Endodermal cell (in vitro differentiated cells): Measurements from ENCODE around the gene TMEM86B. TPM values are rescaled to one million over a fixed set of nuclear protein-coding genes. Genes with fewer than 3 reads are reported as not detected.

Experiments used
- DNase-seq: peaks from one replicate; pipeline ENCODE4 v3.0.0-alpha.2; 2017
- H3K27ac ChIP-seq: 2 replicates; pipeline ENCODE4 v1.5.1; 2013; ENCODE audit warnings: mild to moderate bottlenecking, low read depth, low read length, moderate library complexity
- H3K27me3 ChIP-seq: 2 replicates; pipeline ENCODE4 v1.6.1; 2013; ENCODE audit warnings: mild to moderate bottlenecking, low read length, moderate library complexity; ENCODE audit not compliant: insufficient read depth, control insufficient read depth, poor library complexity, severe bottlenecking
- H3K36me3 ChIP-seq: 2 replicates; pipeline ENCODE4 v1.7.0; 2013; ENCODE audit warnings: mild to moderate bottlenecking, low read length, moderate library complexity; ENCODE audit not compliant: control insufficient read depth, insufficient read depth
- H3K4me1 ChIP-seq: one replicate; pipeline ENCODE4 v1.7.0; 2013; ENCODE audit warnings: low read length; ENCODE audit not compliant: control insufficient read depth, insufficient read depth
- H3K4me3 ChIP-seq: 2 replicates; pipeline ENCODE4 v1.5.1; 2013; ENCODE audit warnings: mild to moderate bottlenecking, low read length, moderate library complexity
- H3K9ac ChIP-seq: 2 replicates; pipeline ENCODE4 v1.6.1; 2013; ENCODE audit warnings: mild to moderate bottlenecking, low read length, moderate library complexity; ENCODE audit not compliant: poor library complexity, severe bottlenecking; ENCODE audit errors: extremely low read depth
- H3K9me3 ChIP-seq: 2 replicates; pipeline ENCODE4 v1.6.1; 2013; ENCODE audit warnings: mild to moderate bottlenecking, low read length, moderate library complexity; ENCODE audit not compliant: control insufficient read depth
- H3K27ac Mint-ChIP-seq: 2 replicates; pipeline ENCODE4 v1.8.0; 2020; ENCODE audit warnings: mixed read lengths
- H3K27me3 Mint-ChIP-seq: 2 replicates; pipeline ENCODE4 v1.8.0; 2021; ENCODE audit warnings: mild to moderate bottlenecking, mixed read lengths; ENCODE audit not compliant: insufficient read depth
- H3K36me3 Mint-ChIP-seq: 2 replicates; pipeline ENCODE4 v1.8.0; 2020; ENCODE audit warnings: low read depth, mixed read lengths
- H3K4me1 Mint-ChIP-seq: 2 replicates; pipeline ENCODE4 v1.8.0; 2020; ENCODE audit warnings: mixed read lengths
- H3K4me3 Mint-ChIP-seq: 2 replicates; pipeline ENCODE4 v1.8.0; 2020; ENCODE audit warnings: mild to moderate bottlenecking, moderate library complexity, mixed read lengths
- H3K9me3 Mint-ChIP-seq: 2 replicates; pipeline ENCODE4 v1.8.0; 2020; ENCODE audit warnings: mild to moderate bottlenecking, mixed read lengths
- WGBS, 2 experiments: methylation state at CpG; one replicate each; pipeline versions ENCODE4 v1.1.5 to v1.1.7; 2013; ENCODE audit warnings: missing lambda C conversion rate in 2 of 2, mixed read lengths in 1 of 2; ENCODE audit not compliant: insufficient coverage in 1 of 2, insufficient read length in 1 of 2; 5-methylcytosine and 5-hydroxymethylcytosine counted together
- total RNA-seq, 2 donors: library from RNA; stranded (reverse); fragmentation: NEBNext Ultra II Directional in 1 of 2; extraction: Animal tissue kit (Norgen Biotek cat#: 25700) in 1 of 2; gene quantifications; 2 replicates in 1 of 2; 3 replicates in 1 of 2; pipeline ENCODE4 v1.2.1, GENCODE V29; 2021
- TF ChIP-seq, protein P1 (sequence below): fragments of 200-600 bp; sonication (generic); conservative IDR thresholded peaks from 2 replicates; pipeline ENCODE4 v1.5.0; 2021; ENCODE audit warnings: antibody characterized with exemption, mild to moderate bottlenecking

The TMEM86B gene
- total RNA-seq, 2 donors from 2014 or later = 2.9 to 5.9 TPM

DNA sequence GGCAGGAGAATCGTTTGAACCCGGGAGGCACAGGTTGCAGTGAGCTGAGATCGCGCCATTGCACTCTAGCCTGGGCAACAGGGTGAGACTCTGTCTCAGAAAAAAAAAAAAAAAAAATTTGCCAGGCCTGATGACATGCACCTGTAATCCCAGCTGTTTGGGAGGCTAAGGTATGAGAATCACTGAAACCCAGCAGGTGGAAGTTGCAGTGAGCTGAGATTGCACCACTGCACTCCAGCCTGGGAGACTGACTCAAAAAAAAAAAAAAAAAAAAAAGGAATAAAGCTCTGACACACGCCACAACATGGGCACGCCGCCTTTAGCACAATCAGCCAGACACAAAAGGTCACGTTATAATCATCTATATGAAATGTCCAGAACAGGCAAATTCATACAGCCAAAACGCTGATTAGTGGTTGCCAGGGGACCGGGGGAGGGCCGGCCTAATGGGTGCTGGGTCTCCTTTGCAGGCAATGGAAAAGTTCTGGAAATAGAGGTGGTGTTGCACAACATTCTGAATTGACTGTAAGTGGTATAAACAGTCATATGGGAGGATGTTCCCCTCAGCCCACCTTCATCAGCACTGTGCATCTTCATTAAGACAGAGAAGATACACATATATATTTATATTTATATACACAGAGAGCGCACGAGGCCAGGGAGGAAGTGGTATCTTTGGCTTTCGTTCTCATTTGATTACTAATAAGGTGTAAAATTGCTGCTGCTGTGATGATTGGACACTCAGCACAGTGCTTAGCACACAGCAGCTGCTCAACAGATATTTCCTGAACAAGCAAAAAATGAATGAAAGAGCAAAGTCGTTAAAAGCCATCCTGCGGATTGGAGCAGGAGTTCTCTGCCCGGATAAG is 47.5 kb upstream of the TMEM86B start:
- H3K4me3 ChIP-seq = no peak overlapping the region
- TF ChIP-seq, protein P1, sequence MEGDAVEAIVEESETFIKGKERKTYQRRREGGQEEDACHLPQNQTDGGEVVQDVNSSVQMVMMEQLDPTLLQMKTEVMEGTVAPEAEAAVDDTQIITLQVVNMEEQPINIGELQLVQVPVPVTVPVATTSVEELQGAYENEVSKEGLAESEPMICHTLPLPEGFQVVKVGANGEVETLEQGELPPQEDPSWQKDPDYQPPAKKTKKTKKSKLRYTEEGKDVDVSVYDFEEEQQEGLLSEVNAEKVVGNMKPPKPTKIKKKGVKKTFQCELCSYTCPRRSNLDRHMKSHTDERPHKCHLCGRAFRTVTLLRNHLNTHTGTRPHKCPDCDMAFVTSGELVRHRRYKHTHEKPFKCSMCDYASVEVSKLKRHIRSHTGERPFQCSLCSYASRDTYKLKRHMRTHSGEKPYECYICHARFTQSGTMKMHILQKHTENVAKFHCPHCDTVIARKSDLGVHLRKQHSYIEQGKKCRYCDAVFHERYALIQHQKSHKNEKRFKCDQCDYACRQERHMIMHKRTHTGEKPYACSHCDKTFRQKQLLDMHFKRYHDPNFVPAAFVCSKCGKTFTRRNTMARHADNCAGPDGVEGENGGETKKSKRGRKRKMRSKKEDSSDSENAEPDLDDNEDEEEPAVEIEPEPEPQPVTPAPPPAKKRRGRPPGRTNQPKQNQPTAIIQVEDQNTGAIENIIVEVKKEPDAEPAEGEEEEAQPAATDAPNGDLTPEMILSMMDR = no peak
- H3K4me1 ChIP-seq = peaks cover 2% of the 10 kb centered on the region
- DNase-seq = no peak
- H3K9ac ChIP-seq = no peak overlapping the region
- no peaks in the 10 kb centered on the region for H3K9me3 Mint-ChIP-seq
- peaks cover 3% of the 10 kb centered on the region for H3K4me1 Mint-ChIP-seq
- H3K27me3 ChIP-seq = no peaks in the 10 kb centered on the region
- WGBS, 2 experiments = 92 to 95% methylated on average over 12 to 17 of the region's 17 CpGs
- no peak overlapping the region for H3K27ac ChIP-seq
- H3K36me3 ChIP-seq = peaks cover 25% of the 10 kb centered on the region
- no peak overlapping the region for H3K27ac Mint-ChIP-seq
- no peak overlapping the region for H3K4me3 Mint-ChIP-seq
- no peaks in the 10 kb centered on the region for H3K27me3 Mint-ChIP-seq
- peaks cover 39% of the 10 kb centered on the region for H3K36me3 Mint-ChIP-seq
- H3K9me3 ChIP-seq = no peaks in the 10 kb centered on the region

DNA sequence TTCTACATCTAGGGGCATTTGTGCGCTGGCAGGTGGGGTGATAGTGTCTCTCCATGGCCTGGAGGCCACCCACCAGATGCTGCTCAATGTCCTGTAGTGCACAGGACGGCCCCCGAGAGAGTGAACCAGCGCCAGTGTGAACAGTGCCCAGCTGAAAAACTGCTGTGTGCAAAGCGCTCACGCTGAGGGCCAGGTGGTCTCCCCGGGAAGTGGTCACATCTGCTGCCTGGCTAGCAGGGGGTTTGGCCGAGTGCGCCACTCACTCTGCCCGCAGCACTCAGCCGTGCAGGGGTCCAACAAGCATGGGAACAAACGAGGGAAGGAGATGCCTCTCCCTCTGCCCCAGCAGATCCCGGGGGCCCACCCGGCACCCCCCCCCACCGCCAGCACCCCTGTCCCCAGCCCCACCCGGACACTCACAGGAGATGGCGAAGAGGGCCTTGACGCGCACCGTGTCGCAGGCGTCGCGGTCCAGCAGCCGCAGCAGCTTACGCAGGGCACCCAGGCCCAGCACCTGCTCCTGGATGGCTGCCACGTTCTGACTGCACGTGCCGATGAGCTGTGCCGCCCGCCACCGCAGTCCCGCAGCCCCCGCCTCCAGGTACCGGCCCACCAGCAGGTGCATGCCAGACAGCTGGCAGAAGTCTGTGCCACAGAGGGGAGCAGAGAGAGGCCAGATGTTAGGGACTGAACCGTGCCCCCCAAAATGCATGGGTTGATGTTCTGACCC is 45.6 kb upstream of the TMEM86B start:
- H3K27me3 ChIP-seq = no peaks in the 10 kb centered on the region
- peaks cover 25% of the 10 kb centered on the region for H3K36me3 ChIP-seq
- no peak overlapping the region for H3K27ac Mint-ChIP-seq
- no peak for DNase-seq
- WGBS, 2 experiments = 94 to 95% methylated on average over 26 to 34 of the region's 36 CpGs
- peaks cover 11% of the 10 kb centered on the region for H3K4me1 Mint-ChIP-seq
- peaks cover under 1% of the 10 kb centered on the region for H3K4me1 ChIP-seq
- no peaks in the 10 kb centered on the region for H3K9me3 ChIP-seq
- no peak overlapping the region for H3K9ac ChIP-seq
- H3K9me3 Mint-ChIP-seq = no peaks in the 10 kb centered on the region
- H3K27me3 Mint-ChIP-seq = no peaks in the 10 kb centered on the region
- TF ChIP-seq, protein P1 = no peak
- no peak overlapping the region for H3K4me3 ChIP-seq
- no peak overlapping the region for H3K4me3 Mint-ChIP-seq
- H3K27ac ChIP-seq = no peak overlapping the region
- peaks cover 50% of the 10 kb centered on the region for H3K36me3 Mint-ChIP-seq

DNA sequence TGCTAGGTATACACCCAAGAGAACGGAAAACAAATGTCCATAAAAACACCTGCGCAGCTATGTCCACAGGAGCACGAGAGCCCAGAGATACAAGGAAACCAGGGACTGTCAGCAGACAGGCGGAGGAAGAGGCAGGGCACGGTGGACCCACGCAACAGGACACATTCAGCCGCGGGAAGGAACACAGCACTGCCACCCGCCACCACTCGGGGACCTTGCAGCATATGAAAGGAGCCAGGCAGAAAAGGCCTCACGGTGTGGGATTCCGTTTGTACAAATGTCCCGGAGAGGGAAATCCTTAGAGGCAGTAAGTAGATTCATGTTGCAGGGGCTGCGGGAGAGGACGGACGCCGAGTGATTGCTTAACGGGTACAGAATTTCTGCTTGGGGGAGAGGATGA is 43.6 kb upstream of the TMEM86B start:
- TF ChIP-seq, protein P1 = peak; percentile 36
- Mint-ChIP-seq H3K9me3 (peaks cover 2% of the 10 kb centered on the region), H3K27ac (no peak overlapping the region)

More for the DNA sequence above, 43.6 kb upstream of the TMEM86B start:
- Histone ChIP-seq H3K36me3 (peaks cover 24% of the 10 kb centered on the region), H3K27ac (no peak overlapping the region), H3K4me3 (no peak overlapping the region), H3K27me3 (no peaks in the 10 kb centered on the region), H3K9ac (no peak overlapping the region), H3K9me3 (peaks cover 6% of the 10 kb centered on the region), H3K4me1 (no peaks in the 10 kb centered on the region)
- no peak for DNase-seq
- Mint-ChIP-seq H3K4me3 (no peak overlapping the region), H3K36me3 (peaks cover 51% of the 10 kb centered on the region), H3K4me1 (peaks cover 9% of the 10 kb centered on the region), H3K27me3 (no peaks in the 10 kb centered on the region)
- WGBS, 2 experiments = 93% methylated on average over 18 of the region's 18 CpGs
